Non-pigmented ciliary epithelial cell (primary cell): ENCODE measurements around the gene GPHN.

Experiments used
- DNase-seq: peaks from one replicate; pipeline ENCODE4 v3.0.0-alpha.2; 2010; ENCODE audit warnings: low read depth

GPHN gene

GRCh38 chr14:67167420-67168109 lies 659.6 kb downstream of the GPHN start:
- no peak for DNase-seq

- no peak for DNase-seq
Observed at GRCh38 chr14:67168110-67168441, 660.1 kb downstream of the GPHN start.

GRCh38 chr14:67170660-67171059 lies 662.7 kb downstream of the GPHN start:
- DNase-seq = no peak

GRCh38 chr14:67172056-67172455 lies 664.1 kb downstream of the GPHN start:
- DNase-seq = no peak

GRCh38 chr14:67172520-67172919 lies 664.6 kb downstream of the GPHN start:
- DNase-seq = no peak

- no peak for DNase-seq
Observed at GRCh38 chr14:67173719-67174118, 665.8 kb downstream of the GPHN start.

- no peak for DNase-seq
Observed at GRCh38 chr14:67186172-67186768, 678.3 kb downstream of the GPHN start.

- peak; percentile 52 for DNase-seq
Observed at GRCh38 chr14:67186789-67187584, 679.0 kb downstream of the GPHN start.

GRCh38 chr14:67187826-67188225 lies 679.9 kb downstream of the GPHN start:
- peak; percentile 69 for DNase-seq

- DNase-seq = no peak
Observed at GRCh38 chr14:67188326-67188725, 680.4 kb downstream of the GPHN start.

GRCh38 chr14:67191768-67192290 lies 683.9 kb downstream of the GPHN start:
- DNase-seq = no peak

GRCh38 chr14:67192366-67192765 lies 684.4 kb downstream of the GPHN start:
- DNase-seq = no peak

GRCh38 chr14:67195279-67195678 lies 687.3 kb downstream of the GPHN start:
- DNase-seq = no peak

- DNase-seq = no peak
Observed at GRCh38 chr14:67199016-67199415, 691.1 kb downstream of the GPHN start.

GRCh38 chr14:67207810-67208209 lies 699.9 kb downstream of the GPHN start:
- no peak for DNase-seq

- no peak for DNase-seq
Observed at GRCh38 chr14:67218126-67218525, 710.2 kb downstream of the GPHN start.

GRCh38 chr14:67221248-67221981 lies 713.5 kb downstream of the GPHN start:
- peak; percentile 70 for DNase-seq

- no peak for DNase-seq
Observed at GRCh38 chr14:67221982-67222328, 714.0 kb downstream of the GPHN start.

GRCh38 chr14:67225523-67225922 lies 717.6 kb downstream of the GPHN start:
- no peak for DNase-seq

- DNase-seq = no peak
Observed at GRCh38 chr14:67228325-67228984, 720.5 kb downstream of the GPHN start.
